ENCODE results near the gene BPIFB4. TPM values are rescaled to one million over a fixed set of nuclear protein-coding genes. Genes with fewer than 3 reads are reported as not detected.
"Not testable (repeated sequence)": the region's sequence is repeated elsewhere in the genome, so short reads cannot be mapped to it uniquely, and the experiment has no call there.

Gene BPIFB4
- total and polyA plus RNA-seq, 2 donors (not counting 1 experiment from before 2014, with no cell fraction given) = not detected

GRCh38 chr20:33105316-33105924 is 26.0 kb downstream of the BPIFB4 start:
- Mint-ChIP-seq H3K27me3 (peaks cover 3% of the 10 kb centered on the region), H3K9me3 (ENCODE audit: insufficient read depth) (no peaks in the 10 kb centered on the region), H3K4me1 (no peaks in the 10 kb centered on the region), H3K27ac (no peak overlapping the region), H3K4me3 (no peak overlapping the region)
- DNase-seq (no peak), ATAC-seq (ENCODE audit: low read depth) (no peak)
- Histone ChIP-seq H2AFZ (ENCODE audit: insufficient read depth, low read depth, low read length, poor library complexity, severe bottlenecking) (no peak overlapping the region), H3K4me3 (ENCODE audit: control extremely low read depth in 1 of 5, extremely low read depth in 1 of 5, insufficient read depth in 1 of 5, low read depth in 2 of 5, low read length in 4 of 5) (no peak overlapping the region), H3K9ac (ENCODE audit: low read length) (no peak overlapping the region), H3K36me3 (replicated peaks in 1 of 2; ENCODE audit: control extremely low read depth in 1 of 2, control insufficient read depth in 1 of 2, extremely low read depth in 1 of 2, insufficient read depth in 2 of 2, low read length in 1 of 2) (no peaks in the 10 kb centered on the region), H3K9me3 (ENCODE audit: control extremely low read depth in 1 of 3, control insufficient read depth in 2 of 3, insufficient read depth in 1 of 3, low read length in 2 of 3) (no peaks in the 10 kb centered on the region), H4K20me1 (ENCODE audit: control insufficient read depth, insufficient read depth, low read length, poor library complexity, severe bottlenecking) (no peaks in the 10 kb centered on the region), H3K27ac (ENCODE audit: low read length in 2 of 2) (no peak overlapping the region), H3K27me3 (replicated peaks in 1 of 4; ENCODE audit: control extremely low read depth in 1 of 4, control insufficient read depth in 3 of 4, insufficient read depth in 4 of 4, low read length in 3 of 4) (no peaks in the 10 kb centered on the region), H3K79me2 (ENCODE audit: control insufficient read depth, insufficient read depth, low read length) (no peaks in the 10 kb centered on the region), H3K4me1 (ENCODE audit: control insufficient read depth in 2 of 2, insufficient read depth in 2 of 2, low read length in 2 of 2) (no peaks in the 10 kb centered on the region), H3K4me2 (replicated peaks; ENCODE audit: low read depth, low read length, poor library complexity, severe bottlenecking) (no peak overlapping the region)
- POLR2A ChIA-PET = no interaction called here
- CTCF ChIA-PET = no interaction called here
- intact Hi-C loops (cut with micrococcal nuclease) = no loop called here
- WGBS (ENCODE audit: insufficient coverage) = 94% methylated on average over 7 of the region's 8 CpGs
- TF ChIP-seq EZH2 (IDR thresholded peaks at IDR 0.05; ENCODE audit: borderline replicate concordance, insufficient read depth, low read depth, low read length, poor library complexity, severe bottlenecking) = no peak
- TF ChIP-seq, protein P1, sequence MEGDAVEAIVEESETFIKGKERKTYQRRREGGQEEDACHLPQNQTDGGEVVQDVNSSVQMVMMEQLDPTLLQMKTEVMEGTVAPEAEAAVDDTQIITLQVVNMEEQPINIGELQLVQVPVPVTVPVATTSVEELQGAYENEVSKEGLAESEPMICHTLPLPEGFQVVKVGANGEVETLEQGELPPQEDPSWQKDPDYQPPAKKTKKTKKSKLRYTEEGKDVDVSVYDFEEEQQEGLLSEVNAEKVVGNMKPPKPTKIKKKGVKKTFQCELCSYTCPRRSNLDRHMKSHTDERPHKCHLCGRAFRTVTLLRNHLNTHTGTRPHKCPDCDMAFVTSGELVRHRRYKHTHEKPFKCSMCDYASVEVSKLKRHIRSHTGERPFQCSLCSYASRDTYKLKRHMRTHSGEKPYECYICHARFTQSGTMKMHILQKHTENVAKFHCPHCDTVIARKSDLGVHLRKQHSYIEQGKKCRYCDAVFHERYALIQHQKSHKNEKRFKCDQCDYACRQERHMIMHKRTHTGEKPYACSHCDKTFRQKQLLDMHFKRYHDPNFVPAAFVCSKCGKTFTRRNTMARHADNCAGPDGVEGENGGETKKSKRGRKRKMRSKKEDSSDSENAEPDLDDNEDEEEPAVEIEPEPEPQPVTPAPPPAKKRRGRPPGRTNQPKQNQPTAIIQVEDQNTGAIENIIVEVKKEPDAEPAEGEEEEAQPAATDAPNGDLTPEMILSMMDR (IDR thresholded peaks at IDR 0.05) = no peak

GRCh38 chr20:33106058-33106620 is 26.7 kb downstream of the BPIFB4 start:
- H3K9ac ChIP-seq (ENCODE audit: low read length); H2AFZ ChIP-seq (ENCODE audit: insufficient read depth, low read depth, low read length, poor library complexity, severe bottlenecking); H3K4me1 Mint-ChIP-seq; H3K79me2 ChIP-seq (ENCODE audit: control insufficient read depth, insufficient read depth, low read length); ATAC-seq (ENCODE audit: low read depth); intact Hi-C loops (cut with micrococcal nuclease); H3K4me3 ChIP-seq (ENCODE audit: control extremely low read depth in 1 of 5, extremely low read depth in 1 of 5, insufficient read depth in 1 of 5, low read depth in 2 of 5, low read length in 4 of 5); H3K9me3 ChIP-seq (ENCODE audit: control extremely low read depth in 1 of 3, control insufficient read depth in 2 of 3, insufficient read depth in 1 of 3, low read length in 2 of 3); H3K4me1 ChIP-seq (ENCODE audit: control insufficient read depth in 2 of 2, insufficient read depth in 2 of 2, low read length in 2 of 2); H3K27ac Mint-ChIP-seq; CTCF ChIA-PET; H3K36me3 ChIP-seq (replicated peaks in 1 of 2; ENCODE audit: control extremely low read depth in 1 of 2, control insufficient read depth in 1 of 2, extremely low read depth in 1 of 2, insufficient read depth in 2 of 2, low read length in 1 of 2); H4K20me1 ChIP-seq (ENCODE audit: control insufficient read depth, insufficient read depth, low read length, poor library complexity, severe bottlenecking); H3K27me3 ChIP-seq (replicated peaks in 1 of 4; ENCODE audit: control extremely low read depth in 1 of 4, control insufficient read depth in 3 of 4, insufficient read depth in 4 of 4, low read length in 3 of 4); POLR2A ChIA-PET; H3K4me3 Mint-ChIP-seq; H3K27me3 Mint-ChIP-seq; H3K4me2 ChIP-seq (replicated peaks; ENCODE audit: low read depth, low read length, poor library complexity, severe bottlenecking); H3K27ac ChIP-seq (ENCODE audit: low read length in 2 of 2); H3K9me3 Mint-ChIP-seq (ENCODE audit: insufficient read depth); DNase-seq: not testable (repeated sequence)
- 83% methylated on average over 4 of the region's 7 CpGs for WGBS (ENCODE audit: insufficient coverage)
